SIG-M5 treated with dmso at 0.1 percent for 504 hours (cell line): Measurements from ENCODE around the gene HPD.
"Not testable (repeated sequence)": the region's sequence is repeated elsewhere in the genome, so short reads cannot be mapped to it uniquely, and the experiment has no call there.

Source experiments
- DNase-seq: peaks from one replicate; lab custom pipeline; 2025; ENCODE audit not compliant: unreplicated experiment; lab: John Stamatoyannopoulos, UW

Gene HPD

DNA sequence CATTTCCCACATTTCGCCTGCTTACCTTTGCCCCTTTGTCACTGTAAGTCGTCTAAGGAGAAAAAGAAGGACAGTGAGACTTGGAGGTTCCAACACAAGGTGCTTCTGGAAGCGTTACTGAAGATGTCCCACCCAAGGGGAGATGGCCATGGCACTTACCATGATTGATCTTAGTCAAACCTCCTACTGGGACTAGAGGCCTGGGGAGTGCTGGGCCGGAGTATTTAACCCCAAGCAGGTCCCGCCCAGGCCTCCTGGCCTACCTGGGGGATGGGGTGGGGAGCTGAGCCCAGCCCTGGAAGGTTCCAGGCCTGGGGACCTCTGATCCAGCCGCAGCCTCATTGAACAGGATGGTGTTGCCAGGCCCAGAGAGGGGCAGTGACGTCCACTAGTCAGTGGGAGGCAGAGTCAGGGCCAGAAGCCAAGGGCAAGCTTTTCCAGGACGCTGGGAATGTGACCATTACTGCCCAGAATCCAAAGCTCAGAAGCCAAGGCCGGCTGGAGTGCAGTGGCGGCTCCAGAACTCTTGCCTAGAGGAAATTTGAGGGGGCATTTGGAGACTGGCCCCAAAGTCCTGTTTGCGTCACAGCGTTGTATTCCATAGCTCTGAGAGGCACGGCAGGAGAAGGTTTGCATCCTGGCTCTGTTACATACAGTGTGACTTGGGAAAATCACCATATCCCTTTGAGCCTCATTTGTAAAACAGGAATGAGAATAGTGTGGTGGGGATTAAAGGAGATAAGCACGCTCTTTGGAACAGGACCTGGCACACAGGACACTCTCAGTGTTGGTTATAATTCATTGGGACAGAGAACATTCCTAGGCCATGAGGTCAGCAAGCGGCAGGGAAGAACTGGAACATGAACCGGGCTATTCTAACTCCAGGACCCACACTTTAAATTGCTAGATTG lies at the start of gene HPD:
HPD (minus strand) TSS at position 198 of the 911 bp plus-strand sequence; CDS start at position 162, 36 bp downstream.
- no peak for DNase-seq

DNA sequence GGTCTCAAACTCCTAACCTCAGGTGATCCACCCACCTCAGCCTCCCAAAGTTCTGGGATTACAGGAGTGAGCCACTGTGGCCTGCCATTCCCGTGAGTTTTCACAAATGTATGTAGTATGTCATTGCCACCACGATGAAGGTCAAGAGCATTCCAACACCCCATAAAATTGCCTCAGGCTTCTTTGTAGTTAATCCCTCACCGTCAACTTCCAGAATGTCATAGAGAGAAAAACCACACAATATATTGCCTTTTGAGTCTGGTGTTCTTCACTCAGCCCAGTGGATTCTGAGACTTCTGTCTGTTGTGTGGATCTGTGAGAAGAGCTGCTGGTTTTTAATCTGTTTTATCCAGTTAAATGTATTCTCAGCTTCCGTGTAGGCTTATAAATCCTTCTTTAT lies 47.1 kb upstream of the HPD start:
- DNase-seq, result no peak

DNA sequence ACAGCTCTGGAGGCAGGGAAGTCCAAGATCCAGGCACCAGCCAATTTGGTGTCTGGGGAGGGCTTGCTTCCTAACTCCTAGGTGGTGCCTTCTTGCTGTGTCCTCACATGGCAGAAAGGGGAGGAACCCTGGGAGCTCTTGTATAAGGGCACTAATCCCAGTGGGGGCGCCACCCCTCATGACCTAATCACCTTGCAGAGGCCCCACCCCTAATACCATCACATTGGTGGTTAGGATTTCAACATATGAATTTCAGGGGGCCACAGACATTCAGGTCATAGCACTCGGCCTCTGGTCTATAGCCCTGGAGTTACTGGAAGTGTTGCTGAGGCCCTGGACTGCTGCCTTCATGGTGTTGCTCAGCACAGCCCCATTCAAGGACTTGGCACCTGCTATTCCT lies 44.5 kb upstream of the HPD start:
- DNase-seq, result peak; percentile 30

DNA sequence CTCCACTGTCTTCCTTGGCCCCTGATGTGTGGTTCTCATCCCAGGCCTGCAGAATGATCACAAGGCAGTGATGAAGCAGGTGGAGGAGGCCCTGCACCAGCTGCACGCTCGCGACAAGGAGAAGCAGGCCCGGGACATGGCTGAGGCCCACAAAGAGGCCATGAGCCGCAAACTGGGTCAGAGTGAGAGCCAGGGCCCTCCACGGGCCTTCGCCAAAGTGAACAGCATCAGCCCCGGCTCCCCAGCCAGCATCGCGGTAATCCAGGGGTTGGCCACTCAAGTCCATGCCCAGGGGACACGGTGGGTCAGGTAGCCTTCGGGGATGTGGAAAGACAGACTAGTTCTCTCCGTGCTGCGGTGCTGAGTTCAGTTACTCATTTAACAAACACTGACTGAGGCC lies 40.9 kb upstream of the HPD start:
- DNase-seq, result no peak

DNA sequence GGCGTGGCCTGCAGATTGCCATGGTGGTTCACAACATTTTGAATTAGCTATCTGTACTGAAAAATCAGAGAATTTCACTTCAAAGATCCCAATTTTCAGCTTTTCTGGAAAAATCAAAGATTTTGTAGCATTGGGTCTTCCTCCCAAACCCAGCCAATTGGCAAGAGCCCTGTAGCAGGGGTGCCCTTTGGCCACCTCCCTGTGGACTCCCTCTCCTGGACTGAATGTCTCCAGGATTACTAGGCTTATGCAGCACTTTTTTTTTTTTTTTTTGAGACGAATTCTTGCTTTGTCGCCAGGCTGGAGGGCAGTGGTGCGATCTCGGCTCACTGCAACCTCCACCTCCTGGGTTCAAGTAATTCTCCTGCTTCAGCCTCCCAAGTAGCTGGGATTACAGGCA lies 39.6 kb upstream of the HPD start:
- no peak for DNase-seq

DNA sequence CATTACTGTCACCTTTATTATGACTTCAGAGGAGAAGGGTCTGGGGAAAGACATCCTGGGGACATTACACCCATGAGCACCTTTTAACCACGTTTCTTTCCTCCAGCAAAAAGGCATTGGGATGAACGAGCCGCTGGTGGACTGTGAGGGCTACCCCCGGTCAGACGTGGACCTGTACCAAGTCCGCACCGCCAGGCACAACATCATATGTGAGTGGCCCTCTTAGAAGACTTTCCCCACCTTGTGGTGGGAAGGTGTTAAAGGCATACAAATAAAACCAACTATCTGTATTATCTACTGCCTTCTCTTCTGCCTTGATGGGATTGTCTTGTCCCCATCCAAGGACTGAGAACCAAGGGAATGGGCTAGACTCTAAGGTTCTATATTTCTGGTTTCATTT lies 36.0 kb upstream of the HPD start:
- no peak for DNase-seq

DNA sequence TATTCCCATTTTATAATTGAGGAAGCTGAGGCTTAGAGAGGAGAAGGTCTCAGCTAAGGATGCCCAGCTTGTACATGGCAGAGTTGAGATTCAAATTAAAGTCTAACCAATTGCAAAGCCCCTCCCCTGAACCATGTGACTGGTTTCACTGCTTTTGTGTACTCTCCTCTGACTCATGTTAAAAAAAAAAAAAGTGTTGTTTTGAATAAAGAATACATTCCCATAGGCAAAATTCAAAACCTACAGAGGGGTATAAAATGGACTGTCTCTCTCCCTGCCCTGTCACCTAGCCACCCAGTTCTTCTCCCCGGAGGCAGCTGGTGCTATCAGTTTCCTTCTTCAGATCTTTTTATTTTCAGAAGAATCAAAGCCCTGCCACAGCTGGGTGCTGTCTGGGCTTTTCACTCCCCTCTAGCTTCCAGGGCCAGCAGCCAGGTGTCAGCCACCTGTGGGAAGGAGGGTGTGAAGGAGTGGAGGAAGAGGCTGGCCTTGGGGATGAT lies 35.4 kb upstream of the HPD start:
- peak; percentile 37 for DNase-seq

DNA sequence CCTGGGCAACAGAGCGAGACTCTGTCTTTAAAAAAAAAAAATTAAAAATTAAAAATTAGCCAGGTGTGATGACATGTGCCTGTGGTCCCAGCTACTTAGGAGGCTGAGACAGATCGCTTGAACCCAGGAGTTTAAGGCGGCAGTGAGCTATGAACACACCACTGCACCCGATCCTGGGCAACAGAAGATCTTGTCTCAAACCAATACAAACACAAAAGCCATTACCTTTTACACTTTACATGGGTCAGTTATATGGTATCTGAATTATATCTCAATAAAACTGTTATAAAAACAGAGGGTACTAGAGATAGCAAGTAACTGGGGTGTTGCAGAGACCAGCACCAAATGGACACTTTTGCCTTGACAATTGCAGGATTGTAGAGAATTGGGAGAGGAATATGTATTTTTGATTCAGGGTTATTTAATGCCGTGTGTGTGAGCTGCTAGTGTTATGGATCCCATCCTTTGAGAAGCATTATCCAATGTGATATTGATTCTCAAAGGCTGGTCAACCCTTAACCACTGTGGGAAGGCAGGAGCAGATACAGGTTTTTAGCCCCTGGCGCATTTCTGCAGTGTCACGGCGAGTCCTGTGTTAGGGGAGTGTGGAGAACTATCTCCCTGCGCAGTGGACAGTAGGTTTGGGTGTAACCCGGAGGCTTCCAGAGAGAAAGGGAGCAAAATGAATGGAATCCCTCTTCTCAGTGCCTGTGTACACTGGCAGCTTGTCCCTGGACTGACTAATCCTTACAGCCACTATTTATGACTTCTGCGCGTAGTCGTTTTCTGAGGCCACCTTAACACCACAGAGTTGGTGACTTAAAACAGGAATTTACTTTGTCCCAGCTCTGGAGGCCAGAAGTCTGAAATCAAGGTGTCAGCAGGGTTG lies 34.3 kb upstream of the HPD start:
- no peak for DNase-seq

DNA sequence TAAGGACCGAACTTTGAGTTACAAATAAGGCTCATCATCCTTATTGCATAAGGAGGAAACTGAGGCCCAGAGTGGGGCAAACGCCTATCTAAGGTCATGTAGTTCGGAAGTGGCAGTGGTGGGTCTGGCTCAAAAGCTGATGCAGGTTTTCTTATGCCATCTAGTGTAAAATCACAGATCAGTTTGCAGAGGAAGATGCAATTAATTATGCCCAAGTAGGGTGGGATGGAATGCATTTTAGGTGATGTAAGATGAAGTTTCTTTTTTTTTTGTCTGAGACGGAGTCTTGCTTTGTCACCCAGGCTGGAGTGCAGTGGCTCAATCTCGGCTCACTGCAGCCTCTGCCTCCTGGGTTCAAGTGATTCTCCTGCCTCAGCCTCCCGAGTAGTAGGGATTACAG lies 31.0 kb upstream of the HPD start:
- DNase-seq, result peak; percentile 15

DNA sequence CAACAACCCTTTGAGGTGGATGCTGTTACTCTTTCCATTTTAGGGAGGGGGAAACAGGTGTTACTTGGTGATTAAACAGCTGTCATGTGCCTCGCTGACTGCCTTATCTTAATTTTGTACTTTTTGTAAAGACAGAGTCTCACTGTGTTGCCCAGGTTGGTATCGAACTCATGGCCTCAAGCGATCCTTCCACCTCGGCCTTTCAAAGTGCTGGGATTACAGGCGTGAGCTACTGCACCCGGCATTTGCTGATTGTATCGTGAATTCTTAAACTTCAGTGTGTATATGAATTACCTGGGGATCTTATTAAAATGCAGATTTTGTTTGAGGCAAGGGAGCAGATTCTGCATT lies 30.6 kb upstream of the HPD start:
- no peak for DNase-seq

DNA sequence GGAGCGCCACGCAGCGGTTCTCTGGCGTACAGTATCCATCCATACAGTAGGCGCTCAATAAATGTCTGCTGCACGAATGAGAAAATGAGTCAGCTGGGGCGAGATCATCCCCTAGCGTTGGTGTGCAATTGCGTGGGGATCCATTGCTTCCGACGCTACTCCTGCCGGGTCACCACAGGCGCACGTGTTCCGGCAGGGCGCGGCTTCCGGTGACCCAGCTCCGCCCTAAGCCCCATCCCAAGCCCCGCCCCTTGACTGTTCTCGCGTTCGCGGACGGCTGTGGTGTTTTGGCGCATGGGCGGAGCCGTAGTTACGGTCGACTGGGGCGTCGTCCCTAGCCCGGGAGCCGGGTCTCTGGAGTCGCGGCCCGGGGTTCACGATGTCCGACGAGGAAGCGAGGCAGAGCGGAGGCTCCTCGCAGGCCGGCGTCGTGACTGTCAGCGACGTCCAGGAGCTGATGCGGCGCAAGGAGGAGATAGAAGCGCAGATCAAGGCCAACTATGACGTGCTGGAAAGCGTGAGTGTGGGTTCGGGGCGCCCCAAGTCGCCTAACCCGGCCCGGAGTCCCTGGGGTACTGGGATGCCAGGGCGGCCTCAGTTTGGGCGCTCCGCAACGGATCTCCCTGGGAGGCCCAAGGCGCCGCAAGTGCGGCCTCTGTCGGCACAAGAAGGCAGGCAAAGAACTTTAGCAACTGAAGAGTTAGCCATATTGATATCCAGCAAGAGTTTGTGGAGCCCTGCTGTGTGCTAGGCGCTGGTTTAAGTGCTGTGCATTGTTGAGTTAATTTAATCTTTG lies 30.0 kb upstream of the HPD start, which contains the start of gene PSMD9:
PSMD9 (plus strand) TSS at position 313 of the 796 bp plus-strand sequence; CDS start at position 380, 67 bp downstream.
- DNase-seq, result peak; percentile 99

DNA sequence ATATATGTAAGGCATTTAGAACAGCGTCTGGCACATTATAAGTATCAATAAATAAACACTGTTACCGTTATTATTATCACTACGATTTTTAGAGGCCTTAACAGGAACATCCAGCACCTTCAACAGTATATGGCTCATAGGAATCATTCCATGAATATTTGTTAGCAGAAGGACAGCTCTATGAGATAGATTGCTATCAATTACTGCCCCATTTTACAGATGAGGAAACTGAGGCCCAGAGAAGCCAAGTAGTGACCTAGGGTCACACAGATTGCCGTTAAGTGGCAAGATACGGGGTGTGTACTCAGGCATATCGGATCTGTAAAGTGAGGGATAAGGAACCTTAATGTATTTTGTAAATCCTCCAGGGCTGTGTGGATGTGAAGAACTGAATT lies 29.4 kb upstream of the HPD start:
- no peak for DNase-seq

DNA sequence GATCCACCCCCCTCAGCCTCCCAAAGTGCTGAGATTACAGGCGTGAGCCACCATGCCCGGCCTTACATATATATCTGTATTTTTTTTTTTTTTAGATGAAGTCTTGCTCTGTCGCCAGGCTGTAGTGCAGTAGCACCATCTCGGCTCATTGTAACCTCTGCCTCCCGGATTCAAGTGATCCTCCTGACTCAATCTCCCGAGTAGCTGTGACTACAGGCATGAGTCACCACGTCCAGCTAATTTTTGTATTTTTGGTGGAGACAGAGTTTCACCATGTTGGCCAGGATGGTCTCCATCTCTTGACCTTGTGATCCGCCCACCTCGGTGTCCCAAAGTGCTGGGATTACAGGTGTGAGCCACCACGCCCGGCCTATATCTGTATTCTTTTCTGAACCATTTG lies 26.5 kb upstream of the HPD start:
- not testable (repeated sequence) for DNase-seq

DNA sequence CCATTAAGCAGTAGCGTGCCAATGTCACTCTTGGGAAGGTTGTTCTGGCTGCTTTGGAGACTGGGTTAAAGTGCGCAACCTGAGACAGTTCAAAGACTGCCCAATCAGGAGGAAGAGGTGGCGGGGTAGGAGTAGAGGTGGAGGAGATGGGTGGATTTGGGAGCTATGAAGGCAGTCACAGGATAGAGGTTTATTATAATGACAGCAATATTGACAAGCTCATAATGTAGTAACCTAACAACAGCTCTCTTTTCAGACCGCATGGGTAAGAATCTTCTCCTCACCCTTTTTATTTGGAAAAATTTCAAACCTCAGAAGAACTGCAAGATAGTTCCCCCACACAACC lies 24.6 kb upstream of the HPD start:
- no peak for DNase-seq

DNA sequence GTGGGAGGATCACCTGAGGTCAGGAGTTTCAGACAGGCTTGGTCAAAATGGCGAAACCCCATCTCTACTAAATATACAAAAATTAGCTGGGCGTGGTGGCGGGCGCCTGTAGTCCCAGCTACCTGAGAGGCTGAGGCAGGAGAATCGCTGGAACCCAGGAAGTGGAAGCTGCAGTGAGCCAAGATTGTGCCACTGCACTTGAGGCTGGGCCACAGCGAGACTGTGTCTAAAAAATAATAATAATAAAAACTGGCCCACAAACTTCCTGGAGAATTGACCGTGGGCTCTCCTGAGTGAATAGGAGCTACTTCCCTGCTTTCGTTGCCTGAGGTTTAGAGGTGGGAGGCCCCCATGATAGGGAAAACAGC lies 17.4 kb upstream of the HPD start:
- DNase-seq, result not testable (repeated sequence)

DNA sequence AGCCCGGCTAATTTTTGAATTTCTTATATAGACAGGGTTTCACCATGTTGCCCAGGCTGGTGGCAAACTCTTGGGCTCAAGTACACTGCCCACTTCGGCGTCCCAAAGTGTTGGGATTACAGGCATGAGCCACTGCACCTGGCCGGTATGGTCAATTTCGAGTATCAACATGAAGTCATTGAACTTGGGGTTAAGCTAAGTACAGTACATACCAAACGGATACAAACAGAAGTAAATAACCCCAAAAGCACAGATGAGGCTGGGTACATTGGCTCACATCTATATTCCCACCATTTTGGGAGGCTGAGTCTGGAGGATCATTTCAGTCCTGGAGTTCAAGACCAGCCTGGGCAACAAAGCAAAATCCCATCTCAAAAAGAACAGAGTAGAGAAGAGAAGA lies 16.9 kb upstream of the HPD start:
- DNase-seq, result no peak

DNA sequence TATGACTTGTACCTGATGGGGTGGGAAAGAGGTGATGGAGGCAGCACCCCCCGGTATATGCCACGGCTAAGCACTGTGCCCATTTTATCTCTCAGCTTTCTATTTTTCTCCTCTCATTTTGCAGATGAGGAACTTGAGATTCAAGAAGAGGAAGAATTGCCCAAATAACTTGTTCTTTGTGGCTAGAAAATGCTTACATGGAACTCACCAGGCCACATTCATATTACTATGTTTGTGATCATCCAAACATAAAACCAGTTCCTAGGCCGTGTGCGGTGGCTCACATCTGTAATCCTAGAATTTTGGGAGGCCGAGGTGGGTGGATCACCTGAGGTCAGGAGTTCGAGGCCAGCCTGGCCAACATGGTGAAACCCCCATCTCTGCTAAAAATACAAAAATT lies 15.4 kb upstream of the HPD start:
- peak; percentile 61 for DNase-seq

DNA sequence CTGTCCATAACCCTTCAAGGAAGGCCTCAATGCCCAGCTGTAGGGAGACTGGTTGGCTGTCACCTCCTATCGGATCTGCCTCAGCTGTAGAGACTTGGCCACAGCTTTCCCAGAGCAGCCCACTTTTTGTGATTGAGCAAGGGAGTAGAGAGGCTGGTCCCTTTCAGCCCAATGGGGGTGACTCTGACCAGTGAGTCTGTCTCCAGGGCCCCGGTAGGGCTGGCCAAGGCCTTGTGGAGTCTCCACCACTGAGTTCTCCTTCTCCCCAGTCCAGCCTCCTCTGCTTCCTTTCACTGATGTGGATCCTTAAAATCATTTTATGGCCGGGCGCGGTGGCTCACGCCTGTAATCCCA lies 14.5 kb upstream of the HPD start:
- no peak for DNase-seq

DNA sequence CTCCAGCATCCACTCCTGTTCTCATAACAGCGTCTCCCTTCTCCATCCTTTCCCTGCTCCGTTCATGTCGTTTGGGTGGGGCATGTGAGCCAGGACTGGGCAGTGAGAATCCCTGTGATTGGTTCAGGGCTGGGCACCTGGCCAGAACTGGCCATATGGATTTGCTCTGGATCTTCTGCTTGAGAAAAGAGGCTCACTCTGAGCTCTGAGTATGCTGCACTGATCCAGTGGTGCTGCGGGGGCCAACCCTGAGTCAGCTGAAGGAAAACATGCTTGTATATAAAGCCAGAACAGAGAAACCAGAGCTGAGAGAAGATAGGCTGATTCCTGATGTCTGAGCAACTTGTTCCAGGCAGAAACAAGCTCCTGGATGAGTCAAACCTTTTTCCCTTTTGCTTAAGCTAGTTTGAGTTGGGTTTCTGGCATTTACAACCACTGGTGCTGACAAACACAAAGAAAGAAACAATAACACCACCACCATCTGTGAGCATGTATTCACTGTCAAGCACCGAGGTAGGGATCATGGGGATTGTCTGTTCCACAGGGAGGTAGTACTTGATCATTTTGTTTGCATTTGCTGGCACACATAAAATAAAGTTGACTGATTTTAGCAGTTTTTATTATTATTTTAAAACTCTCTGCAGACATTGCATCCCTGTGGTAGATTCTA lies 14.0 kb upstream of the HPD start:
- no peak for DNase-seq

DNA sequence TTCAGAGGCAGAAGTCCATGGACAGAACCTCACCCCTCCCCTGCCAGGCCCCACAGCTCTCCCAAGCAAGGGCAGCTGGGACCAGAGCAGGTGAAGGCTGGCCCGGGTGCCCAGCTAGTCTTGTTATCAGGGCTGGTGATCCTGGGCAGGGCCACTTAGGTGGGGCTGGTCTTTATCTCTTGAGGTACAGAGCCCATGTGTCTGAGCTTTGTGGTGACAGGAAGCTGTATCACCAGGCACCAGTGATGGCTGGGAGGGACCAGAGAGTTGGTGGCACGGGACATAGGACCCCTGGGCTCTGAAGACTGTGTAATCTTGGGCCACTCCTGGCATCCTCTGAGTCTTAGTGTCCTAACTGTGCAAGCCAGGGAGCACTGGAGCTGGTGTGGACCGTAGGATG lies 12.8 kb upstream of the HPD start:
- no peak for DNase-seq

DNA sequence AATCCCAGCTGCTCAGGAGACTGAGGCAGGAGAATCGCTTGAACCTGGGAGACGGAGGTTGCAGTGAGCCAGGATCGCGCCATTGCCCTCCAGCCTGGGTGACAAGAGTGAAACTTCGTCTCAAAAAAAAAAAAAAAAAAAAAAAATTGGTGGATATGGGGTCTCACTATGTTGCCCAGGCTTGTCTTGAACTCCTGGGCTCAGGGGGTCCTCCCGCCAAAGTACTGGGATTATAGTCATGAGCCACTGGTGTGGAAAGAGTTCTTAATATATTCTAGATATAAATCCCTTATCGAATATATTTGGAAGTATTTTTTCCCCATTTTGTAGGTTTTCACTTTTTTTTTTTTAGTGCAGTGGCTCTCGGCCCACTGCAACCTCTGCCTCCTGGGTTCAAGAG lies 10.6 kb upstream of the HPD start:
- DNase-seq, result not testable (repeated sequence)
